Measurements from ENCODE around the gene NR4A2. TPM values are rescaled to one million over a fixed set of nuclear protein-coding genes. Genes with fewer than 3 reads are reported as not detected.
A peak's percentile ranks its signal among the peaks of the same experiment; 100 is the strongest.

The NR4A2 gene
- total RNA-seq, 1 donor from 2014 or later = 8.3 TPM

GRCh38 chr2:156333951-156334495 lies 1.5 kb upstream of the NR4A2 start:
- peak overlapping the region; percentile 88 for H3K4me3 Mint-ChIP-seq (ENCODE audit: low read depth)
- H3K9me3 Mint-ChIP-seq (ENCODE audit: low read depth) = no peaks in the 10 kb centered on the region
- DNase-seq (ENCODE audit: low spot score, unreplicated experiment) = peak; percentile 58
- H3K27ac Mint-ChIP-seq = peak overlapping the region; percentile 100
- peaks cover 11% of the 10 kb centered on the region for H3K27me3 Mint-ChIP-seq
- peaks cover 7% of the 10 kb centered on the region for H3K36me3 Mint-ChIP-seq (ENCODE audit: insufficient read depth)
- peaks cover 27% of the 10 kb centered on the region for H3K4me1 Mint-ChIP-seq (ENCODE audit: low read depth)
- TF ChIP-seq, protein P1, sequence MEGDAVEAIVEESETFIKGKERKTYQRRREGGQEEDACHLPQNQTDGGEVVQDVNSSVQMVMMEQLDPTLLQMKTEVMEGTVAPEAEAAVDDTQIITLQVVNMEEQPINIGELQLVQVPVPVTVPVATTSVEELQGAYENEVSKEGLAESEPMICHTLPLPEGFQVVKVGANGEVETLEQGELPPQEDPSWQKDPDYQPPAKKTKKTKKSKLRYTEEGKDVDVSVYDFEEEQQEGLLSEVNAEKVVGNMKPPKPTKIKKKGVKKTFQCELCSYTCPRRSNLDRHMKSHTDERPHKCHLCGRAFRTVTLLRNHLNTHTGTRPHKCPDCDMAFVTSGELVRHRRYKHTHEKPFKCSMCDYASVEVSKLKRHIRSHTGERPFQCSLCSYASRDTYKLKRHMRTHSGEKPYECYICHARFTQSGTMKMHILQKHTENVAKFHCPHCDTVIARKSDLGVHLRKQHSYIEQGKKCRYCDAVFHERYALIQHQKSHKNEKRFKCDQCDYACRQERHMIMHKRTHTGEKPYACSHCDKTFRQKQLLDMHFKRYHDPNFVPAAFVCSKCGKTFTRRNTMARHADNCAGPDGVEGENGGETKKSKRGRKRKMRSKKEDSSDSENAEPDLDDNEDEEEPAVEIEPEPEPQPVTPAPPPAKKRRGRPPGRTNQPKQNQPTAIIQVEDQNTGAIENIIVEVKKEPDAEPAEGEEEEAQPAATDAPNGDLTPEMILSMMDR (IDR thresholded peaks at IDR 0.05; ENCODE audit: unreplicated experiment) = peak; percentile 15

GRCh38 chr2:156333274-156333950 lies 891 bp upstream of the NR4A2 start:
- peaks cover 11% of the 10 kb centered on the region for H3K36me3 Mint-ChIP-seq (ENCODE audit: insufficient read depth)
- no peak for DNase-seq (ENCODE audit: low spot score, unreplicated experiment)
- no peaks in the 10 kb centered on the region for H3K9me3 Mint-ChIP-seq (ENCODE audit: low read depth)
- H3K4me3 Mint-ChIP-seq (ENCODE audit: low read depth) = peak overlapping the region; percentile 88
- TF ChIP-seq, protein P1 (IDR thresholded peaks at IDR 0.05; ENCODE audit: unreplicated experiment) = no peak
- peaks cover 15% of the 10 kb centered on the region for H3K27me3 Mint-ChIP-seq
- H3K27ac Mint-ChIP-seq = peak overlapping the region; percentile 100
- H3K4me1 Mint-ChIP-seq (ENCODE audit: low read depth) = peaks cover 22% of the 10 kb centered on the region

- Mint-ChIP-seq H3K27ac (peak overlapping the region; percentile 100), H3K27me3 (peaks cover 16% of the 10 kb centered on the region), H3K4me3 (ENCODE audit: low read depth) (peak overlapping the region; percentile 88), H3K4me1 (ENCODE audit: low read depth) (peaks cover 20% of the 10 kb centered on the region), H3K36me3 (ENCODE audit: insufficient read depth) (peaks cover 20% of the 10 kb centered on the region), H3K9me3 (ENCODE audit: low read depth) (no peaks in the 10 kb centered on the region)
- no peak for DNase-seq (ENCODE audit: low spot score, unreplicated experiment)
- TF ChIP-seq, protein P1 (IDR thresholded peaks at IDR 0.05; ENCODE audit: unreplicated experiment) = no peak
Measured at GRCh38 chr2:156332284-156332533, 312 bp downstream of the NR4A2 start.

GRCh38 chr2:156331572-156332283 lies 793 bp downstream of the NR4A2 start:
- Mint-ChIP-seq H3K36me3 (ENCODE audit: insufficient read depth) (peaks cover 24% of the 10 kb centered on the region), H3K27me3 (peaks cover 19% of the 10 kb centered on the region), H3K9me3 (ENCODE audit: low read depth) (no peaks in the 10 kb centered on the region), H3K4me1 (ENCODE audit: low read depth) (peaks cover 20% of the 10 kb centered on the region), H3K27ac (peak overlapping the region; percentile 100), H3K4me3 (ENCODE audit: low read depth) (peak overlapping the region; percentile 88)
- no peak for DNase-seq (ENCODE audit: low spot score, unreplicated experiment)
- TF ChIP-seq, protein P1 (IDR thresholded peaks at IDR 0.05; ENCODE audit: unreplicated experiment) = no peak

GRCh38 chr2:156329927-156330726 lies 2.4 kb downstream of the NR4A2 start:
- Mint-ChIP-seq H3K9me3 (ENCODE audit: low read depth) (no peaks in the 10 kb centered on the region), H3K4me1 (ENCODE audit: low read depth) (peaks cover 15% of the 10 kb centered on the region), H3K27me3 (peaks cover 21% of the 10 kb centered on the region), H3K36me3 (ENCODE audit: insufficient read depth) (peaks cover 37% of the 10 kb centered on the region), H3K4me3 (ENCODE audit: low read depth) (peak overlapping the region; percentile 49), H3K27ac (peak overlapping the region; percentile 69)
- DNase-seq (ENCODE audit: low spot score, unreplicated experiment) = no peak
- TF ChIP-seq, protein P1 (IDR thresholded peaks at IDR 0.05; ENCODE audit: unreplicated experiment) = no peak

Data from progenitor cell of endocrine pancreas (in vitro differentiated cells).